Measurements from ENCODE around the gene PSTPIP2. TPM values are rescaled to one million over a fixed set of nuclear protein-coding genes. Genes with fewer than 3 reads are reported as not detected.

The PSTPIP2 gene
- polyA plus RNA-seq, 2 of the 4 experiments (the other 2 are of a cell fraction) = 0.10 to 0.19 TPM

- TF ChIP-seq, protein P1, sequence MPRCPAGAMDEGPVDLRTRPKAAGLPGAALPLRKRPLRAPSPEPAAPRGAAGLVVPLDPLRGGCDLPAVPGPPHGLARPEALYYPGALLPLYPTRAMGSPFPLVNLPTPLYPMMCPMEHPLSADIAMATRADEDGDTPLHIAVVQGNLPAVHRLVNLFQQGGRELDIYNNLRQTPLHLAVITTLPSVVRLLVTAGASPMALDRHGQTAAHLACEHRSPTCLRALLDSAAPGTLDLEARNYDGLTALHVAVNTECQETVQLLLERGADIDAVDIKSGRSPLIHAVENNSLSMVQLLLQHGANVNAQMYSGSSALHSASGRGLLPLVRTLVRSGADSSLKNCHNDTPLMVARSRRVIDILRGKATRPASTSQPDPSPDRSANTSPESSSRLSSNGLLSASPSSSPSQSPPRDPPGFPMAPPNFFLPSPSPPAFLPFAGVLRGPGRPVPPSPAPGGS (IDR thresholded peaks at IDR 0.05) = 0 out of 3 replicates have a peak, but pooled peaks have one; percentile 47
- no peak for TF ChIP-seq HOXB5 (CRISPR knock-in tag; IDR thresholded peaks at IDR 0.05)
- no peak for TF ChIP-seq HDAC2 (IDR thresholded peaks at IDR 0.05)
- TF ChIP-seq ESRRA (IDR thresholded peaks at IDR 0.05; ENCODE audit: borderline replicate concordance, low read length) = no peak
- no peak for TF ChIP-seq EHMT2 (IDR thresholded peaks at IDR 0.05; ENCODE audit: low read depth)
- TF ChIP-seq, protein P2, sequence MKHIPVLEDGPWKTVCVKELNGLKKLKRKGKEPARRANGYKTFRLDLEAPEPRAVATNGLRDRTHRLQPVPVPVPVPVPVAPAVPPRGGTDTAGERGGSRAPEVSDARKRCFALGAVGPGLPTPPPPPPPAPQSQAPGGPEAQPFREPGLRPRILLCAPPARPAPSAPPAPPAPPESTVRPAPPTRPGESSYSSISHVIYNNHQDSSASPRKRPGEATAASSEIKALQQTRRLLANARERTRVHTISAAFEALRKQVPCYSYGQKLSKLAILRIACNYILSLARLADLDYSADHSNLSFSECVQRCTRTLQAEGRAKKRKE (CRISPR knock-in tag; IDR thresholded peaks at IDR 0.05; ENCODE audit: low read depth) = no peak
- TF ChIP-seq BHLHE40 (IDR thresholded peaks at IDR 0.05; ENCODE audit: low read depth, low read length) = no peak
- TF ChIP-seq MAX (IDR thresholded peaks at IDR 0.05) = peak; percentile 94
- no peak for TF ChIP-seq ZFP36 (IDR thresholded peaks at IDR 0.05; ENCODE audit: borderline replicate concordance, partially characterized antibody)
- peak; percentile 88 for TF ChIP-seq MYC (IDR thresholded peaks at IDR 0.05; ENCODE audit: borderline replicate concordance, low read length)
- TF ChIP-seq PHF8 (IDR thresholded peaks at IDR 0.05; ENCODE audit: borderline replicate concordance, low read depth) = no peak
- TF ChIP-seq SREBF2 (IDR thresholded peaks at IDR 0.05) = no peak
- TF ChIP-seq FOSB (CRISPR knock-in tag; IDR thresholded peaks at IDR 0.05) = no peak
Measured at GRCh38 chr18:46097801-46098615, 25.9 kb upstream of the PSTPIP2 start, which contains the start of gene ATP5F1A (continued).

DNA sequence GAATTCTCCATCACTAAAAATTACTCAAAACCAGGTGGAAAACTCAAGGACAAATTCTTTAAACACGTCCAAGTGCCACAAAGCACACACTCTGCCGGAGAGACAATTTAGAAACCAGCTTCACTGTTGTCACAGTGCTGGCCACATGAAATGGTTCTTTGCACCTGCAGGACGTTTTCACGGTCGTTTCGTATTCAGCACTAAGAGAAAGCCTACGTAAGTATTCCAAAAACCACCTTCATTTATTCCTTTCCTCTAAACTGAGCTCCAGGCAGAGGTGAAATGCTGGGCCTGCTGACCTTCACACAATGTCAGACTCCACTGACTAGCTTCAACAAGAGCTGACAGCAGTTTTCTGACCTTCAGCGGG, 25.4 kb upstream of the PSTPIP2 start:
- WGBS (ENCODE audit: missing lambda C conversion rate) = under 1% methylated on average over 8 of the region's 8 CpGs

DNA sequence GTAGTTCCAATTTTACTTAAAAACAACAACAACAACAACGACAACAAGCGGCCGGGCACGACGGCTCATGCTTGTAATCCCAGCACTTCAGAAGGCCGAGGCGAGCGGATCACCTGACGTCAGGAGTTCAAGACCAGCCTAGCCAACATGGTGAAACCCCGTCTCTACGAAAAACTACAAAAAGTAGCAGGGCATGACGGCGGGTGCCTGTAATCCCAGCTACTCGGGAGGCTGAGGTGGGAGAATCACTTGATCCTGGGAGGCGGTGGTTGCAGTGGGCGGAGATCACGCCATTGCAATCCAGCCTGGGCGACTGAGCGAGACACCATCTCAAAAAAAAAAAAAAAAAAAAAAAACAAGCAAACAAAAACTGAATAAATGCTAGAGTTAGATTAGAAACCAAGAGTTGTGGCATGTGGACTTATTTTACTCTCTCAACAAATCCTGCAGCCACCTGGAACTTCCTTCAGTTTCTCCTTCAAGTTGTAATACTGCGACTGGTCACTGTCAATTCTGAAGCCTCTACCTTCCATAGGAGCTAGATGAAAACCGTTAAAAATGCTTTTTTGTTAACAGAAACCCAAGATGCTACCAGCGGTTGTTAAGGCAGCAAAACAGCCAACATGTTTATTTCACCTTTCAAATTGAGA, 24.7 kb upstream of the PSTPIP2 start:
- no peak for FAIRE-seq
- ChIA-PET POLR2A (interaction anchor here (0.6 to 0.7 kb wide), 3 partner anchors 7 to 562 kb away, joined by 3 to 4 read pairs (median 4); partner anchors contain the start of gene HAUS1), CTCF (interaction anchor here (0.9 kb wide), 1 partner anchor 23 kb away, joined by 3 read pairs; no protein-coding TSS in a partner anchor)
- H3K4me1 ChIP-seq = peaks cover 7% of the 10 kb centered on the region; the same call in 1 of the 3 replicates
- peak overlapping the region; percentile 88 for H3K4me2 ChIP-seq
- no peaks in the 10 kb centered on the region for H3K9me3 ChIP-seq
- H3K4me3 ChIP-seq = peak overlapping the region; percentile 98
- TF ChIP-seq TP53 (CRISPR knock-in tag; IDR thresholded peaks at IDR 0.05) = no peak
- no peak for TF ChIP-seq CBX8 (IDR thresholded peaks at IDR 0.05)
- TF ChIP-seq EP300 (IDR thresholded peaks at IDR 0.05) = no peak
- TF ChIP-seq TFCP2L1 (CRISPR knock-in tag; IDR thresholded peaks at IDR 0.05) = no peak
- no peak for TF ChIP-seq HOXB13 (CRISPR knock-in tag; IDR thresholded peaks at IDR 0.05; ENCODE audit: low read depth)
- TF ChIP-seq KDM5A (IDR thresholded peaks at IDR 0.05) = no peak
- TF ChIP-seq SREBF2 (IDR thresholded peaks at IDR 0.05) = no peak
- no peak for TF ChIP-seq CHD2 (IDR thresholded peaks at IDR 0.05; ENCODE audit: low read length, partially characterized antibody)
- no peak for TF ChIP-seq RNF2 (IDR thresholded peaks at IDR 0.05; ENCODE audit: borderline replicate concordance, low read depth)
- no peak for TF ChIP-seq HOXB5 (CRISPR knock-in tag; IDR thresholded peaks at IDR 0.05)
- TF ChIP-seq, protein P3, sequence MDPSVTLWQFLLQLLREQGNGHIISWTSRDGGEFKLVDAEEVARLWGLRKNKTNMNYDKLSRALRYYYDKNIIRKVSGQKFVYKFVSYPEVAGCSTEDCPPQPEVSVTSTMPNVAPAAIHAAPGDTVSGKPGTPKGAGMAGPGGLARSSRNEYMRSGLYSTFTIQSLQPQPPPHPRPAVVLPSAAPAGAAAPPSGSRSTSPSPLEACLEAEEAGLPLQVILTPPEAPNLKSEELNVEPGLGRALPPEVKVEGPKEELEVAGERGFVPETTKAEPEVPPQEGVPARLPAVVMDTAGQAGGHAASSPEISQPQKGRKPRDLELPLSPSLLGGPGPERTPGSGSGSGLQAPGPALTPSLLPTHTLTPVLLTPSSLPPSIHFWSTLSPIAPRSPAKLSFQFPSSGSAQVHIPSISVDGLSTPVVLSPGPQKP (IDR thresholded peaks at IDR 0.05; ENCODE audit: low read depth, low read length) = no peak
- H3K27ac ChIP-seq = peak overlapping the region; percentile 97 to 99
- 26% methylated on average over 20 of the region's 22 CpGs for WGBS (ENCODE audit: missing lambda C conversion rate)
- ATAC-seq = no peak
- peak in 1 of 2 experiments; percentile 15 for DNase-seq (ENCODE audit: low read depth in 1 of 2, low spot score in 1 of 2)

More for the DNA sequence above, 25.4 kb upstream of the PSTPIP2 start:
- peak overlapping the region; percentile 98 for H3K4me3 ChIP-seq
- H3K4me1 ChIP-seq = peaks cover 7% of the 10 kb centered on the region; the same call in 1 of the 3 replicates
- peak overlapping the region; percentile 88 for H3K4me2 ChIP-seq
- ChIA-PET CTCF (no interaction called here), POLR2A (interaction anchor here (0.7 kb wide), 1 partner anchor 561 kb away, joined by 4 read pairs; no protein-coding TSS in a partner anchor)
- no peaks in the 10 kb centered on the region for H3K9me3 ChIP-seq
- DNase-seq (ENCODE audit: low read depth in 1 of 2, low spot score in 1 of 2) = no peak
- peak overlapping the region; percentile 97 to 99 for H3K27ac ChIP-seq
- FAIRE-seq = no peak
- no peak for ATAC-seq
- no peak for TF ChIP-seq GATA3 (IDR thresholded peaks at IDR 0.05; ENCODE audit: borderline replicate concordance)
- TF ChIP-seq MAX (IDR thresholded peaks at IDR 0.05) = no peak
- no peak for TF ChIP-seq BHLHE40 (IDR thresholded peaks at IDR 0.05; ENCODE audit: low read depth, low read length)
- no peak for TF ChIP-seq FOSL2 (IDR thresholded peaks at IDR 0.05)
- no peak for TF ChIP-seq FOSL2 (CRISPR knock-in tag; IDR thresholded peaks at IDR 0.05)
- TF ChIP-seq HDAC2 (IDR thresholded peaks at IDR 0.05) = no peak
- TF ChIP-seq NPAS2 (CRISPR knock-in tag; IDR thresholded peaks at IDR 0.05; ENCODE audit: borderline replicate concordance) = no peak
- no peak for TF ChIP-seq RARB (CRISPR knock-in tag; IDR thresholded peaks at IDR 0.05)
